CD1c-positive myeloid dendritic cell (primary cell): ENCODE data around the gene RALB.

Experiments used
- DNase-seq: peaks from one replicate; pipeline ENCODE4 v3.0.0-alpha.2; 2016; ENCODE audit errors: extremely low spot score

Gene RALB

DNA sequence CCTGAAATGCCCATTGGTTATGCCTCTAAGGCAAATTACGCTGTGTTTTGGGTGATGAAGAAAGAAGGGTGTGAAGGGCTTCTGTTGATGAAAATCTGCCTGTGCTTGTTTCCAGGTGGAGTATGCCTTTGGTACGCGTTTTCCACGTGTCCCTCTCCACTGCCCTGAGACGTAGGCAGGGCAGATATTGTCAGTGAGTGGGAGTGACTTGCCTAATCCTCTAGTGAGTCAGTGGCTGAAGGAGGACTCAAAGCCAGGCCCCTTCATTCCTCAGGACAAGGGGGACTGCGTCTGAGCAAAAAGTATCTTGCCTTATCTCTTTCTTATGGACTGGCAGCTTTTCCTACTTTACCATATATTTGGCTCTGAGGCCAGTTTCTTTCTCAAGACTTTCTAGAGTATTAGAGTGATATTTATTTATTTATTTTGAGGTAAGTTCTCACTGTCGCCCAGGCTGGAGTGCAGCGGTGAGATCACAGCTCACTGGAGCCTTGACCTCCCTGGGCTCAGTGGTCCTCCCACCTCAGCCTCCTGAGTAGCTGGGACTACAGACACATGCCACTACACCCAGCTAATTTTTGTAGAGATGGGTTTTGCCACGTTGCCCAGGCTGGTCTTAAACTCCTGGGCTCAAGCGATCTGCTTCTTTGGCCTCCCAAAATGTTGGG, 10.2 kb downstream of the RALB start:
- DNase-seq, result peak; percentile 74

DNA sequence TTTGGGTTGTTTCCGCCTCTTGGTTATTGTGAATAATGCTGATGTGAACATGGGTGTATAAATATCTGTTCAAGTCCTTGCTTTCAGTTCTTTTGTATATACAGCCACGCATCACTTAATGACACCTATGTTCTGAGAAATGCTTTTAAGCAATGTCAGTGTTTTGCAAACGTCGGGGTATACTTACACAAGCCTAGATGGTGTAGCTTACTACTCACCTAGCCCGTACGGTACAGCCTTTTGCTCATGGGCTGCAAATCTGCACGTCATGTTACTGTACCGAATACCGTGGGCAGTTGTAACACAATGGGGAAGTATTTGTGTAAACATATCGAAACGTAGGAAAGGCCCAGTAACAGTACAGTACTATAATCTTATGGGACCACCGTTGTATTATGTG, 12.4 kb downstream of the RALB start:
- peak; percentile 76 for DNase-seq

DNA sequence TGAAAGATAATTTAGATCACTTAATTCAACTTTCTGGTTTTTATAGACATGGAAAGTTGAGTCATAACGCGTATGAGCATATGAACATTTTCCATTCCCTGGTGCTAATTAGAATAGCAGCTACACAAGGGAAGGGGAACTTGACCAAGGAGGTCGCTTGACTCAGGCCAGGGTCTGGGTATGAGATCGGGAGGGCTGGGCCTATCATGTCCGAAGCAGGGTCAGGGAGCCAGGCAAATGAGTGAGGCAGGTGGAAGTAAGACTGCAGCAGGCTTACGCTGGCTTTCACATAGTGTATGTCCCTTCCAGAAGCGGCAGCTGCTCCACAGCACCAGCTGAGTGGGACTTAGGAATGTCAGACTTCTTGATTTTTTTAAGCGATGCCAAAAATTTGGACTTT, 14.7 kb downstream of the RALB start:
- no peak for DNase-seq

DNA sequence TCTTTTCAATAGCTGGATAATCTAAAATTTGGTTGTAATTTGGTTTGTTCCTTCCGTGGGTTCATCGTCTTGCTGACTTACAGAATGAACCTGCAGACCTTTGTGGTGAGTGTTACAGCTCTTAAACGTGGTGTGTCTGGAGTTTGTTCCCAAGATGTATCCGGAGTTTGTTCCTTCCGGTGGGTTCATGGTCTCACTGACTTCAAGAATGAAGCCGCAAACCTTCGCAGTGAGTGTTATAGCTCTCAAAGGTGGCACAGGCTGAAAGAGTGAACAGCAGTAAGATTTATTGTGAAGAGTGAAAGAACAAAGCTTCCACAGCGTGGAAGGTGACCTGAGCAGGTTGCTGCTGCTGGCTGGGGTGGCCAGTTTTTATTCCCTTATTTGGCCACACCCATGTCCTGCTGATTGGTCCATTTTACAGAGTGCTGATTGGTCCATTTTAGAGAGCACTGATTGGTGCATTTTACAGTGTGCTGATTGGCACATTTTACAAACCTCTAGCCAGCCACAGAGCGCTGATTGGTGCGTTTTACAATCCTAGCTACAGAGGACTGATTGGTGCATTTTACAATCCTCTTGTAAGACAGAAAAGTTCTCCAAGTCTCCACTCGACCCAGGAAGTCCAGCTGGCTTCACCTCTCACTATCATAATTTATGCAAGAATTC, 16.6 kb downstream of the RALB start:
- no peak for DNase-seq

DNA sequence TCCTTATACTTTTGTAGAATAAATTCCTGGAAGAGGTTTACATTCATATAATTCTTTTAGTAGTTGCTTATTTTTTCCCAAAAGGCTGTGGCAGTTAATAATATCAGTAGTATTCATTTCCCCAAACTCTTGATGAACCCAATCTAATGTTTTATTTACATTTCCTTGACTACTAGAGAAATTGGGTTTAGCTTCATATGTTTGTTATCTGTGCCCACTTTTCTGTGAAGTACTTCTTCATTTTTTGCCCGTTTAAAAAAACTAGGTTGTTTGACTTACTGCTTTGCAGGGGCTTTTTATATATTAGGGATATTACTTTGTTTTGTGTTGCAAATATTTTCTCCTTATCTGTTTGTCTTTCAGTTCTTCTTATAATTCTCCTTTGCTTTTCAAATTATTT, 17.2 kb downstream of the RALB start:
- peak; percentile 17 for DNase-seq

DNA sequence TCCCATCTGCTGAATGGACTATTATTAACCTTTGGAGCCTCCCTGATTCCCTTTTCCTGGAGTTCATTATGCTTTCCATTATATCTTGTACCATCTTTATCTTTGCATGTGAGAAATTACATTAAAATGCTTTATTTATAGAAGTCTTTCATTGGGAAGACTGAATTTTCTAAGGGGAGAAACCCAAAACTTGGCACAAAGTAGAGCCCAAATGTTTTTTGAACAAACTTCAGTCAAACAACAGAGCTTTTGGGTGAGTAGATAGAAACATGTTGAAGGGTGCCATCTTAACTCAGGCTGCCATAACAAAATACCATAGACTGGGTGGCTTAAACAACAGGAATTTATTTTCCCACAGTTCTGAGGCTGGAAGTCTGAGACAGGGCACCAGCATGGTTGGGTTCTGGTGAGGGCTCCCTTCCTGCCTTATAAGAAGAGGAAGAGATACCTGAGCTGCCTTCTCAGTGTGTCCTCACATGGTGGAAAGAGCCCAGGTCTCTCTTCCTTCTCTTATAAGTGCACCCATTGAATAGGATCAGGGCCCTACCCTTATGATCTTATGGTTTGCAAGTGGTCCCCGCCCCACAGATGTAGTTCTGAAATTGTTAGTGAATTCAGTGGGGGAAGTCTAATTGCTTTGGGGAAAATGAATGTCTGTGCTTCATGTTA, 19.2 kb downstream of the RALB start:
- DNase-seq, result no peak

DNA sequence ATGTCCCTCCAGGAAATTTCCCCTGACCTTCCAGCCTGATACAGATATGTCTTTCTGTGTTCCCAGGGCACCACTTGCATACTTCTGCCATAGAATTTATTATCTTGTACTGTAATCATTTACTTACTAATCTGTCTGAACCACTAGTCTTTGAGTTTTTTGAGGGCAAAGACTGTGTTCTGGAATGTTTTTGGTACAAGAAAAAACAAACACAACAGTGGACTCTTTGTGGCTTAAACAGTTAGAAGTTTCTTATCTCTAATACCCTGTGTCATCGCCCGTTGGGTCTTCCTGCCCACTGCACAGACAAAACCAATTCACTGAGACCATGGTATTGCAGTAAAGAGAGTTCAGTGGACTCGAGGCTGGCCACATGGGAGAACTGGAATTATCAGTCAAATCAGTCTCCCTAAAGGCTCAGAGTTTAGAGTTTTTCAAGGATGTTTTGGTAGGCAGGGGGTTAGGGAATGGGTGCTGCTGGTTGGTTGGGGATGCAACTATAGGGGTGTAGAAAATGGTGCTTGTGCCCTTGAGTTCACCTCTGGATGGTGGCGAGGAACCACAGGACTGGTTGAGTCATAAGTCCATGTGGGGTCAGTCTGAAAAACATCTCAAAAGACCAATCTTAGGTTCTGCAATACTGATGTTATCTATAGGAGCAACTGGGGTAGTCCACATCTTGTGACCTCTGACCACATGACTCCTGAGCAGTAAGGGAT, 20.3 kb downstream of the RALB start:
- no peak for DNase-seq

DNA sequence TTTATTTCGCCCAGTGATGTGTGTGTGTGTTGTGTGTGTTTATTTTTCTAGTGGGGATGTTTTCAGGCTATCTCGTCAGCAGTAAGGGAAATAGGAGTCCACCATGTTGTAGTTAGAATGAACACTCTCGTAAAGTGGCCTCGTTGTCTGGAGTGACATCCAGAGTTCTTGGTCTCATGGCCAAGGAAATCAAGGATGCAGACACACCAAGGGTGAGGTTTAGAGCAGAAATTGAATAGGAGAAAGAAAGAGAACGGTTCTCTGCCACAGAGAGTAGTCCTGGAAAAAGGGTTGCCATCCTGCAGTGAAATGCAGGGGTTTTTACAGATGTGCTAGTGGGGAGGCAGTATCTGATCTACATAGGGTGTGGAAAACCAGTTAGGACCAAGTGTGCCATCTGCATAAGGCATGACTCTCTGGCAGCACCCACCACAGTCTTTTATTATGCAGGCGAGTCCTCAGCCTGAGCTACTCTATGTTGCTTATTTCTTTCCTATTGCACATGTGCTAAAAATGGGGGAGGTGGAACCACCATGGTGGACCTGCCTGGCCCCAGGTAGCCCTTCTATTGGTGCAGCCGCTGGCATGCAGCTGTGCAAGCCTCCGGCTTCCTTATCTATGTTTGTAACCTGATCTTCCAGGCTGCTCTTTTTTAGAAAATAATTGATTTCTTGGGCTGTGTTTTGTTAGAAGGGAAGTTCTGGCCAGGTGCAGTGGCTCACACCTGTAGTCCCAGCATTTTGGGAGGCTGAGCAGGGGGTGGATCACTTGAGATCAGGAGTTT, 23.2 kb downstream of the RALB start:
- DNase-seq, result no peak

DNA sequence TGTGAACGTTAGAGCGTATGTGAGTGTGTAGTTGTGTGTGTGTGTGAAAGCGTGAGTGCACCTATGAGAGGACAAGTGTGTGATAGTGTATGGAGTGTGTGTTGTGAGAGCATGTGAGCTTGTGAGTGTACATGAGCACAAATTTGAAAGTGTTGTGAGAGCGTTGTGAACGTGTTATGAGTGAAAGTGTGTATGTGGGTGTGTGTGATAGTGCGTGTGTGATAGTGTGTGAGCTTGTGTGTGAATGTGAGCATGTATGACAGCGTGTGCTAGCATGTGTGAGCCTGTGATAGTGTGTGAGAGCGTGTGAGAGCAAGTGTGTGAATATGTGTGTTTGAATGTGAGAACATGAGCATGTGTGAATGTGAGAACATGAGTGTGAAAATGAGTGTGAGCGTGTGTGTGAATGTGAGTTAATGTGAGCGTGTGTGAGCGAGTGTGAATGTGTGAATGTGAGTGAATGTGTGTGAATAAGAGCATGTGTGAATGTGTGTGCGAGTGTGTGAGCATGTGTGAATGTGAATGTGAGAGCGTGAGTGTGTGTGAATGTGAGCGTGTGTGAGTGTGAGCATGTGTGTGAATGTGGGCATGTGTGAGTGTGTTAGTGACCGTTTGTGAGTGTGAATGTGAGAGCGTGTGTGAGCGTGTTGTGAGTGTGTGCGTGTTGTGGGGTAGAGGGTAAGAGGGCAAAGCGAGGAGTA, 25.0 kb downstream of the RALB start:
- no peak for DNase-seq

DNA sequence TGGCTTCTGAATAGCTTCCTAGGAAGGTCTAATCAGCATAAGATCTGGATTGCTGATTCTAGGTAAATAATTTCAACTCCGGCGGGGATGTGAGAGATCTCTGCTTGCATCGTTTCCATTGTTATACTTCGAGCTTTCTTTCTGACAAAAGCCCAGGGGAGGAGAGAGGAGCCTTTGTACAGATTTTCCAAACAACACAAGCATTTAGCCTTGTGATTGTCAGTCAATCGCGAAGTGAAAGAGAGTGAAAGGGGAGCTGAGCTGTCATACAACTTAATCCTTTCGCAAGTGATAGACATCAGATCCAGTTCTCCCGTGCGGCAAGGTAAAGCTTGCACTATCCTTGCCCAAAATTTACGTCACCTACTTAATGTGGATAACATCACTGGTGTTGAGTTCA, 26.2 kb downstream of the RALB start:
- DNase-seq, result no peak

DNA sequence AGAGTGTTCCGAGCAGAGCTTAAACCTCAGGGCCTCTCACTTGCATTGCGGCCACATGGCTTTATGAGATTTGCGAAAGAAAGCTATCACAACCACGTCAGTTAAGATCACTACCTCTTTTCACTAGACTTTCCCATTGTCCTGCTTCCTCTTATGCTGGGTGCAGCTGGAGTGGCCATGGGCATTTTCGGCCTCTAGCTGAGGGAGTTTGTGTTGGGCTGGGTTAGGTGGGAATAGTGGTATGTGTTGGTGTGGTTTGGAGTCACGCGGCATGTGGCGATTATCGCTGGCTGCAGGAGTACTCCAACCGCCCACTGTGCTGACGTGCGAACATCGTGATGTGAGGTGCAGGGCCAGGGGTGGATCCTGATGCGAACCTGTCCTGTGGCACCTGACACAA, 27.1 kb downstream of the RALB start:
- peak; percentile 67 for DNase-seq

DNA sequence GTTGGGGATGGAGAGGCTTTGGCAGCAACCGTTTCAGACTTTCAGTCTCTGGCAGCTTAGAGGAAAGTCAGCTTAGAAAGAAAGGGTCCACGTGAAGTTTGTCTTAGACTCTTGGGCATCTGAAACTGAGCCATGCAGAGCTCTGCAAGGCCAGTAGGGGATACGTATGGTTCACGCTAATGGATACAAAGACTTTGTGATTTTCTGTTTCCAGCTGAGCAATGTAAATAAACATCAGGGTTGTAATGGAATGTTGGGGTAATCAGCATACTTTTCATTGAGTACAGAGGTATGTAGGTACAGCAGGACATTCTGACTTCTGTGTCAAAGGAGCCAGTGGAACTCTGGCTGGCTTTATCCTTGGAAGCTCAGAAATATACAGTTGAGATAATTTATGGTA, 31.0 kb downstream of the RALB start:
- DNase-seq, result no peak

DNA sequence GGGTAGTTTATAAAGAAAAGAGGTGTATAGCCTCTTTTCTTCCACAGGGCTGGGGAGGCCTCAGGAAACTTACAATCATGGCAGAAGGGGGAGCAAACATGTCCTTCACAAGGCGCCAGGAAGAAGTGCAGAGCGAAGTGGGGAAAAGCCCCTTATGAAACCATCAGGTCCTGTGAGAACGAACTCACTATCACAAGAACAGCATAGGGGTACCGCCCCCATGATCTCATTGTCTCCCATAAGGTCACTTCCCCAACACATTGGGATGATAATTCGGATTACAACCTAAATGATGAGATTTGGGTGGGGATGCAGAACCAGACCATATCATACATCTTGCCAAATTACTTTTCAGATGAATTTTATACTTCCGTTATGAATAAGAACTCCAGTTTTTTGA, 32.4 kb downstream of the RALB start:
- DNase-seq, result no peak

DNA sequence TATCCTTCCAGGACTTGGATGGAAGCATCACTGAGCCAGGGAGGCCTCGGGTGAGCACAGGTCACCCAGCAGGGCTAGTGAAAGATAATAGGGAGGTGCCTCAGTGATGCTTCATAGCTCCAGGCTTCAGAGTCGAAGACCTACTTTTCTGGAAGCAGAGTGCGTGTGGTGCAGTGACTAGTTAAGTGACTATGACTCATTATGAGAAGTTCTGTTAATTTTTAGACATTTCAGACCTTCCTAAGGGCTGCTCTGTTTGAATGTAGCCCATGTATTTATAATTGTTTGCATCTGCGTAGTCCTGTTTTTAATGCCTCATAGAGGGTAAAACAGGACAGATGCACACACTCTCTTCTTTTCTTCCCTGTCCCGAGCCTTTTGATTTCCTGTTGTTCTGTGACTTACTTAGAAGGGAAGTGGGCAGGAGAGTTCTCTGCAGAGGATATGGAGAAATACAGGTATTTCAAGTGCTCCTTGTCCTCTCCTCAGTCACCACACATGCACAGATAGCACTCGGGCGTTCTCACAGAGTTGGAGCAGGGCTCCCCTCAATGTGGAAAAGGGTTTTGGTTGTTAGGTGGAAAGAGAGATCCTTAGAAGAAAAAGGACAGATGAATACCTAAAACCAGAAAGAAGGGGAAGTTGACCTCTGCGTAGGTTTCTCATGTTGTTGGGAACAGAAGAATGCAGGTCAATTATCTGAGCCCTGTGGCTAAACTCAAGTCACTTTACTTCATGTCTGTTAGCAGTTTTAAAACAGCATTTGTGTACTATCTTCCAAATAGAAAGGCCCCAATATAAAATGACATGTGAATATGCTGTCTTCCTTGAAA, 34.7 kb downstream of the RALB start:
- peak; percentile 73 for DNase-seq

DNA sequence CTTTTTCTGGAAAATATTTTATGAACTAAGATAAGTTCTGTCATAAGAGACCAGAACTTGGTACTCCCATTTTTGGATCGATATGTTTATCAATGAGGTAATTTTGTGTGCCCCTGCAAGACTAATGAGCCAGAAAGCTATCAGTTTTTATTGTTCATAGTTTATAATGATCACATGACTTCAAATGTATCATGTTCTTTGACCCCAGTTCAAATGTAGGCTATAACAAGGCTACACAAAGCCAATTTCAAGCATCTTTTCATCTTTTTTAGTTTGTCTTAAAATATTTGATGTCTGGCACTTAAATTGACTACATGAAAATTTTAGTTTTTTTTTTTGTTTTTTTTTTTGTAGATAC, 35.3 kb downstream of the RALB start:
- no peak for DNase-seq

DNA sequence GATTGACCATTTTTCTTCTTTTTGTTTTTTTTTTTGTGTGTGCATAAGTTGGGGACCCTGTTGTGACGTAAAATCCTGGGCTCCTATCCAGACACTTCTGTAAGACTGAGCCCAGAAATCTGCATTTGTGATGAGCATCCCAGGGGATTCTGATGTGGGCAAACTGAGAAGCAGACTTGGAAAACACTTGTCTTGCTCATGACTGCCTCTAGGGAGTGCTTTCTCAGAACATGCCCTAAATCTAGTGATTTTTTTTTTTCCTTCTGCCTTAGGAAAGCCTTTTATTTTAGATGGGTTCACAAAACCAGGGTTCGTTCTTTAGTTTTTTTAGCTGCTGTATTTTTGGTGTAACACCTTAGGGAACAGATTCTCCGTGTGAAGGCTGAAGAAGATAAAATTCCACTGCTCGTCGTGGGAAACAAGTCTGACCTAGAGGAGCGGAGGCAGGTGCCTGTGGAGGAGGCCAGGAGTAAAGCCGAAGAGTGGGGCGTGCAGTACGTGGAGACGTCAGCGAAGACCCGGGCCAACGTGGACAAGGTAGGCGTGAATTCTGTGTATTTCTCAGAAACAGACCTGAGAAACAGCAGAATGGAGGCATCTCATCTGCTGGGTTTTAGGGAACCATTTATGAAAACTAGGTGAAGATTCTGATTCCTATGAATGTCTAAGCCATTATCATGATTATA, 36.7 kb downstream of the RALB start:
- DNase-seq, result no peak

DNA sequence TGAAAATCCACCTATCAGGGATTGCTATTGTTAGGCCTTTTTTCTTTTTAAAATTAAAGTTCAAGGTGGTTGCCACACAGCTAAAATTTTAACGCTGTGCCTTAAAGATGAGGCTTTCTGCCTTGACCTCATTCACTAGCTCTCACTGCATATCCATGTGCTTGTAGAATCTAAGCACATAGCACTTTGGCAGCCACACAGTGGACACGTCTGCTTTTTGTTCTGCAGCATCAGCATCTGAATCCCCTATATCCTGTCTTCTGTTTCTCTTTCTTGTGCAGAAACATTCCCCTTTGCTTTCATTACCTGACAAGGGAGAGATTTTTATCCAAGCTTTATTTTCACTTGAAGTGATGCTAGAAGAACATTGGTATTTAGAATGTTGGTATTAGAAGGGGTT, 38.1 kb downstream of the RALB start:
- DNase-seq, result no peak

DNA sequence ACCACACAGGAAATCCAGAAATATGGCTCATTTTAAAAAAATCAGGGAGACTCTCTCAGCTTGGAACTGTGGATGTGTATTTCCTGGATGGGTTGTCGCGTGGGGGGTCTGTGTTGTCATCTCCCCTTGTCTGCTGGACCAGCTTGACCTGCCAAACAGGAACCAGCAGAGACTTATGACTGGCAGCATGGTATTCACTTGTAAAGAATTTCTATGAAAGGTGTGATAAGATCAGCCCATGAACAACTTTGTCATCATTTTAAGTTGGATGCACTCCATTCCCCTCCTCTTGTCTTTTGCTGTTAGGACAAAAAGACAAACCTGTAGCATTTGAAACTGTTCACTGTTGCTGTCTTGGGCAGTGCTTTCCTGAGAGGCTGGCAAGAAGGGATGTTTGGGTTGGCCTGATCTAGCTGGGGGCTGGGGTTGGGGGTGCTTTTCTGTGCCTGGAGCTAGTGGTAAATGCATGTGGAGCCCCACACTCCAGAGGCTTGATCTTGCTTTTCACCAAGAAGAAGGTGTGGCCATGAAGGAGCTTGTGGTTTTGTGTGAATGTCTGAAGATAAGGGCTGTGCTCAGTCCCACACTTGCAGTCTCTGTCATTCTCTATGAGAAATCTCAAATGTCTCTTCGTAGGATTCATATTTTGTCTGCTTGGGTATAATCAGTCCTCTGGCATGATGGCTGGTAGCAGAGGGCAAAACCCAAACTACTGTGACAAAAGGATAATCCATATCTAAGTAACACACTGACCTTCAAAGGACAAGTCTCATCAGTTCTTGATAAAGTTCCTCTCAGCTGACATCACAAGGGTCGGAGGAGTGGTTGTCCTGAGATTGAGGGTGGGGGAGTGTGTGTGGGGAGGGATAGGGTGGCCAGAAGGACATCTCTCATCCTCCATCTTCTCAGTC, 39.0 kb downstream of the RALB start:
- no peak for DNase-seq
